GM21786 (cell line): ENCODE data around the gene SLC7A5.
"Not testable (repeated sequence)": the region's sequence is repeated elsewhere in the genome, so short reads cannot be mapped to it uniquely, and the experiment has no call there.

ENCODE experiments used
- ATAC-seq: cut with Tn5 transposase; IDR thresholded peaks from one replicate; pipeline ENCODE4 v1.9.1; 2021; ENCODE audit not compliant: unreplicated experiment

The SLC7A5 gene

GRCh38 chr16:87869061-87869878, at the start of gene SLC7A5:
Gene SLC7A5 (minus strand): TSS chr16:87869507. CDS start chr16:87869422, 85 bp downstream.
- peak; percentile 52 for ATAC-seq

DNA sequence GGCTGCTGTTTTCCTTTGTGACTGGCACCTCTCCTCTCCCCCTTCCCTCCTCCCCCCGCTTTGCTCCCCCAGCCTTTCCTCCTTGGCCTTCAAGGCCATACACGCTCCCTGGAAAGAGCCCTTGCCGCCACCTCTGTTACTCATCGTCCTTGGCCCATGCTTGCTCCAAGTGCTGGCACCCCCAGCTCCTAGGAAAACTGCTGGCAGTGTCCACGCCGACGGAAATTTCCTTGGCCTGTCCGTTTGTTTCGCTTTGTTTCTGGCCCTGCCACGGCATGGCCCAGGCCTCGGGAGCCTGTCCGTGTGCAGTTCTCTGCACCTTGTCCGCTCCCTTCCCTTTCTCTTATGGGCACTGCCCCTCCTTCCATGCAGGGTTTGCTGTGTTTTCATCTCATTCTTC, 49.0 kb upstream of the SLC7A5 start:
- no peak for ATAC-seq

GRCh38 chr16:87917503-87917902, 48.2 kb upstream of the SLC7A5 start:
- no peak for ATAC-seq

- no peak for ATAC-seq
Observed at GRCh38 chr16:87914812-87915211, 45.5 kb upstream of the SLC7A5 start.

GRCh38 chr16:87914021-87914725, 44.9 kb upstream of the SLC7A5 start:
- ATAC-seq = not testable (repeated sequence)

GRCh38 chr16:87912691-87913090, 43.4 kb upstream of the SLC7A5 start:
- not testable (repeated sequence) for ATAC-seq

DNA sequence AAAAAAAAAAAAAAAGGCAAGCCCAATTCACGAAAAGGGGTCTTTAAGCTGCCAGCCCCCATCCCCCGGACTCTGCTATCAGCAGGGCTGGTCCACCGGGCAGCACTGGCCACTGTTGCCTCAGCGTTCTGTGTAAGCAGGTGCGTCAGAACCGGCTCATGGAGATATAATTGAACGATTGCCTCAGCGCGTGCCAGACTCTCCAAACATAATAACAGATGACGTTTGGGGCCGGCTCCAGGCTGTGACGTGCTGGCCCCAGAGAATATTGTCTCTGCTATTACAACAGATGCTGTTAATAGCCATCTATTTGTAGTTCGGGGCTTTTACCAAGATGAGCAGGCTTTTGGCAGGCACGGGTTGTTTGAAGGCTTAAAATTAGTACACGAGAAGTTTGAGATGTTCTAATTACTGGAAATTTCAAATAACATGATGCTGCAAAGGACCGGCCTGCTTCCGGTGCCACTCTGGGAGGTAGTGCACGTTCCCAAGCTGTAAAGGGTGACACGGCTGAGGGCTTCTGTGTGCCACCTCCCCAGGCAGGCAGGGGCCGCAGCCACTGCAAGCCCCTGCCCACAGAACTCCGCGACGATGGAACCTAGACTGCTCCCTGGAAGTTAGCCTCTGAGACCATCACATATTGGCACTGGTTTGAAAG, 41.9 kb upstream of the SLC7A5 start:
- not testable (repeated sequence) for ATAC-seq

GRCh38 chr16:87909203-87909935, 40.1 kb upstream of the SLC7A5 start:
- ATAC-seq = peak; percentile 85

DNA sequence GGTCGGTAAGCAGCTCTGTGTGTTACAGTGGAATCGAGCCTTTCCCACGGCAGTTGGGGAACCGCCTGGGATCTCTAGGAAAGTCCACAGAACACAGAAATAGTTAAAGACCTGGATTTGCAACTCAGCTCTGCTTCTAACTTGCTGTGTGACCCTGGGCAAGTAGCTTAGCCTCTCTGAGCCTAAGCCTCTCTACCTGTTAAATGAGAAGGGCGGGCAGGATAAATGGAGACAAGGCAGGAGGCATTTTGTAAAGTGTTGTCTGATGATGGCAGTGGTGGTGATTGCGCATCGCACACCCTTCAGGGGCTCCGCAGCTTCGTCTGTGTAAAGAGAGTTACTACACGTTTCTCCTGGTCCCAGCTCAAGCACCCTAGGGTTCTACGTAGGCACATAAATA, 38.8 kb upstream of the SLC7A5 start:
- not testable (repeated sequence) for ATAC-seq

GRCh38 chr16:87905521-87905920, 36.2 kb upstream of the SLC7A5 start:
- not testable (repeated sequence) for ATAC-seq

DNA sequence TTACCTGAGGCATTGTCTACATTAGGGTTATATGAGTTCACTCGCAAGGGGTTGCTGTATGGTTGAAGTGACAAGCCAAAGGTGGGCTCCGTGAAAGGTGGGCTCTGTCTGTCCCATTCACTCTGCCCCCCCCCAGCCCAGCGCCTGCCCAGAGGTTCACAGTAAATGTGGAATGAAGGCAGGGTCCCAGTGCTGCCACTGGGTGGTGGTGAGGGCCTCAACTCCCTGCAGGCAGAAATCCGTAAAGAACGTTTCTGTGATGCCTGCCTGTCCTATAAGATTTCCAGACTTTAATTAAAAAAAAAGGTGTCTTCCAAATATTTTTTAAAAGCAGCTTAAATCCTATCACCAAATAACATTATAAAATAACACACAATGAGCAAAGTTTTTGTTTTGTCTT, 35.7 kb upstream of the SLC7A5 start:
- ATAC-seq = not testable (repeated sequence)

DNA sequence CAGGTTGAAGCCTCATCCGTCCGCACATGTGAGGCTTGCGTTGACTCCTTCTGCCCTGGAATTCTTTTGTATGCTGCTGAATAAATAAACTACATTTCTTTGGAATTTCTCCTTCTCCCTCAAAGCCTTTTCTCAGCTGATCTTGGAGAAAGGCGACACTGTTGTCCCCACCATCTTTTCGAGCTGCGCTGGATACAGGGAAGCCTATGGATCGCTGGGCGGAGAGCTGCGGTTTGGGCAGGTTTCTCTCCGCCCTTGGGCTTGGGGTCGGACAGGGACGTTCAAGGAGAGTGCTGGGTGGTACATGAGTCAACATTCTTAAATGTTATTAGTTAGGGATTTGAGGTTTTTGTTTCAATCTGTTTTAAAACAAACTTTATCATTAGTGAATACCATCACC, 31.2 kb upstream of the SLC7A5 start:
- not testable (repeated sequence) for ATAC-seq

DNA sequence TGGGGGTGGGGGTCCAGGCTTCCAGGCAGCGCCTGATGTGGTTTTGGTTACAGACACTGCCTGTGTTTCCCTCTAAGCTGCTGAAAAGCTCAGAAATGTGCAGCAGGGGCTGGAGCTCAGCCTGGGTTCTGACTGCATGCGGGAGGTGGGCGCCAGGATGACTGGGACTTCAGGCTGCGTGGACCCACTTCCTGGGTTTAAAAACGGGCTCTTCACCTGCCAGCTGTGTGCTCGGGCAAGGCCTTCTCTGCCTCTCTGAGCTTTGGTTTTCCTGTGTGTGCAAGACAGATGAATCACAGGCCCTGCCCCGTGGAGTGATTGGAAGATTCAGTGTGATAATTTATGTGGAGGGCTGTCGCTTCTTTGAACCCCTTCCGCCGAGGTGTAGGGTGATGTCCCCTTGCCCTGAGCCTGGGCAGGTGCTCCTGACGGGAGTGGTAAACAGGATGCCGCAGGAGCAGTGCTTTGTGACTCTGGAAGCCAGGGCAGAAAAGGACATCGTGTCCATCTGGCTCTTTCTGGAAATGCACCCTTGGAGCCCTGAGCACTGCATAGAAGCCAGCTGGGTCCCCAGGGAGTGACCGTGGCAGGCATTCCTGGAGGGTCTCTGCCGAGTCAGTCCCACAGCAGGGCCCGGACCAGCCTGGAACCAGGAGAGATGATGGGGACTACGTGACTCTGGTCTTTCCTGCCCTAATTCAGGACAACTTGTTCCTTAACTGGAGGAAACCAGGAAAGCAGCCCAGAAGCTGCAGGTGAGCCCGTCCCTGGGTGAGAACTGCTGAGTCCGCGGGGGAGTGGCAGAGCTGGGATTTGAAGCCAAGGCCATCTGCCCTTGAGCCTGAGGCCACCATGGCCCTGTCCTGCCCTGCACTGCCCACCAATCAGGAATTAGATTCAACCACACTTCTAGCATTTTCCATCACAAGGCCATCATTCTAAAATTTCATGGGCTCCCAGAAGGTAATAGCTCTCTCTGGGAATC, 28.5 kb upstream of the SLC7A5 start:
- no peak for ATAC-seq

DNA sequence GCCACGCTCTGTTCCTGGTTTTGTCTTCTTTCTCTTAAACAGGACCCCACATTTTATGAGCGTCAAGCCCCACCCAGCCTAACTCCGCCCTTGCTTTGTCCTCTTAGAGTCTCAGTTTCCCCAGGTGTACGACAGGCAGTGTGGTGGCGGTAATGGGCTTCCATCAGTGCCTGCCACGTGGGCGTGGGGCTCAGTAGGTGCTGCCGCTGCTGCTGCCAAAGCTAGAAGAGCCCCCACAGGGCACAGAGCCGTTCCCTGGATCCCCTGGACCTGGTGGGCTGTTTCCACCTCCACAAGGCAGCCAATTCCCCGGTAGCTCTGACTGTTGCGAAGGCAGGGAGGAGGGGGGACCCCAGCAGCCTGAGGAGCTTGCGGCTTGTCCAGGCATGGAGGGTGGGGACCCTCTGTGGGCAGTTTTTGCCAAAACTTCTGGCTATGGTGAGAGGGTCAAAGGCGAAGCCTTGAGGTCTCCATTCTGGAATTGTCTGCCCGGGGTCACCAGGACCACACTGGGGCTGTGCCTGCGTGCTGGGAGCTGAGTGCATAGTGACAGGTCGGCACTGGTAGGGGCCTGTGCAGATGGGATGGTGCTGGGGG, 27.7 kb upstream of the SLC7A5 start:
- not testable (repeated sequence) for ATAC-seq

DNA sequence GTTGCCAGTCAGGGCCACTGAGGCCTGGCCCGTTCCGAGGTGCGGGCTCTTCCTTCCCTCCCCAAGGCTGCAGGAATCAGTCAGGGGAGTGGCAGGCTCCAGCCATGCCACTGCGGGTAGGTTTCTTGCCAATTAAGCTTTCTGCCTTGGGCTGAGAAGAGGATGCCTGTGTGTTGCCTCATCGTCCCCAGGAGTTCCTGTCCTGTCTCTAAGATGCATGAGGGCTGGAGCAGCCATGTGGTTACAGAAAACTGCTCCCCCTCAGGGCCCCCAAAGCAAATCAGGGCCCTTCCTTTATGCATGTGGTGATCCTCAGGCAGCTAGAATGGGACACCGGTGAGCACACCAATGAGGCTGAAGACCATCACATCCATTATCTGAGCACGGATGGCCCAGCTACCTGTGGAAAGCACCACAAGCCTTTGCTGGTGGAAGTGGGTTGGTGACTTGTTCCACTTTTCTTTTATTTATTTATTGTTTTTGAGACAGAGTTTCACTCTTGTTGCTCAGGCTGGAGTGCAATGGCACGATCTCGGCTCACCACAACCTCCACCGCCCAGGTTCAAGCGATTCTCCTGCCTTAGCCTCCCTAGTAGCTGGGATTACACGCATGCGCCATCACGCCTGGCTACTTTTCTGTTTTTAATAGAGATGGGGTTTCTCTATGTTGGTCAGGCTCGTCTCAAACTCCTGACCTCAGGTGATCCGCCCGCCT, 27.0 kb upstream of the SLC7A5 start:
- ATAC-seq = not testable (repeated sequence)

- peak; percentile 85 for ATAC-seq
Observed at GRCh38 chr16:87895641-87896141, 26.4 kb upstream of the SLC7A5 start.

DNA sequence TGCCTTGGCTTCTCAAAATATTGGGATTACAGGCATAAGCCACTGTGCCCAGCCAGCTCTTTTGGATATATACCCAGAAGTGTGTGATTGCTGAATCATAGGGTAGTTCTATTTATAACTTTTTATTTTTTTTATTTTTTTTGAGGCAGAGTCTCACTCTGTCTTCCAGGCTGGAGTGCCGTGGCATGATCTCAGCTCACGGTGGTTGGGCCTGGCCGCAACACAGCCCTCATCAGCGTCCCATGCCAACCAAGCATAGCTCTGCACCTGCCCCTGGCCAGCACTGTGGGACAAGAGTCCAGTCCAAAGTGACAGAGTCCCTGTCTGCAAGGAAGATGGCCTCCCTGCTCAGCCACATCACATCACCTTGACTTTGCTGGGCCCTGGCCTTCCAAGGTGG, 24.7 kb upstream of the SLC7A5 start:
- not testable (repeated sequence) for ATAC-seq

- no peak for ATAC-seq
Observed at GRCh38 chr16:87891764-87892163, 22.5 kb upstream of the SLC7A5 start.

- ATAC-seq = not testable (repeated sequence)
Observed at GRCh38 chr16:87889762-87890161, 20.5 kb upstream of the SLC7A5 start.
